SU-DHL-6 (cell line): ENCODE measurements around the gene GNAS.

Source experiments
- CTCF ChIP-seq: fragments of 200-600 bp; sonication (generic); IDR thresholded peaks from one replicate; pipeline ENCODE4 v1.5.1; 2017; ENCODE audit warnings: antibody characterized with exemption, mild to moderate bottlenecking, low read length, moderate library complexity; ENCODE audit not compliant: insufficient read depth, poor library complexity, severe bottlenecking
- EZH2phosphoT487 ChIP-seq: fragments of 200-600 bp; sonication (generic), shearing (Covaris generic); conservative IDR thresholded peaks from 2 replicates; pipeline ENCODE4 v1.6.1; 2018; ENCODE audit warnings: mild to moderate bottlenecking, antibody characterized with exemption, low read length, moderate library complexity, mixed read lengths

- TF ChIP-seq CTCF (no peak), EZH2phosphoT487 (no peak)
Measured at GRCh38 chr20:58890518-58891085, 38.1 kb downstream of the GNAS start.
